Calu3 (cell line): ENCODE results near the gene ZNF774. TPM values are rescaled to one million over a fixed set of nuclear protein-coding genes. Genes with fewer than 3 reads are reported as not detected.
"Not testable (repeated sequence)": the region's sequence is repeated elsewhere in the genome, so short reads cannot be mapped to it uniquely, and the experiment has no call there.

ENCODE experiments used
- BruUV-seq: library from RNA; stranded (reverse); fragments of 400-500 nt; replicated peaks from 2 replicates; lab custom pipeline; 2021; lab: Mats Ljungman, UMichigan
- CTCF ChIA-PET: fragments of 300-600 bp; sonication (Branson Sonifier 250); formaldehyde crosslinking; loops from one replicate; lab custom pipeline; 2022; ENCODE audit warnings: antibody characterized with exemption; lab: Charles Lee
- DNase-seq: peaks from one replicate; pipeline ENCODE4 v3.0.0; 2022
- H3K27ac Mint-ChIP-seq: one replicate; pipeline ENCODE4 v1.8.0; 2022; ENCODE audit warnings: mixed read lengths; ENCODE audit not compliant: unreplicated experiment
- H3K27me3 Mint-ChIP-seq: one replicate; pipeline ENCODE4 v1.8.0; 2022; ENCODE audit warnings: mixed read lengths; ENCODE audit not compliant: unreplicated experiment
- H3K36me3 Mint-ChIP-seq: one replicate; pipeline ENCODE4 v1.8.0; 2022; ENCODE audit warnings: mild to moderate bottlenecking, moderate library complexity, mixed read lengths; ENCODE audit not compliant: insufficient read depth, unreplicated experiment
- H3K4me1 Mint-ChIP-seq: one replicate; pipeline ENCODE4 v1.8.0; 2022; ENCODE audit warnings: mild to moderate bottlenecking, low read depth, mixed read lengths; ENCODE audit not compliant: unreplicated experiment
- H3K4me3 Mint-ChIP-seq: one replicate; pipeline ENCODE4 v1.8.0; 2022; ENCODE audit warnings: mild to moderate bottlenecking, low read depth, moderate library complexity, mixed read lengths; ENCODE audit not compliant: unreplicated experiment
- H3K9me3 Mint-ChIP-seq: one replicate; pipeline ENCODE4 v1.8.0; 2022; ENCODE audit warnings: low read depth, mixed read lengths; ENCODE audit not compliant: unreplicated experiment
- CTCF ChIP-seq: fragments of 200-600 bp; IDR thresholded peaks from one replicate; pipeline ENCODE4 v1.8.0; 2022; ENCODE audit warnings: antibody characterized with exemption; ENCODE audit not compliant: unreplicated experiment
- intact Hi-C: fragments of 100-400 bp; cut with micrococcal nuclease; formaldehyde crosslinking; loops from one replicate; pipeline ENCODE4 v1.10.0; 2022; ENCODE audit not compliant: unreplicated experiment
- total RNA-seq: library from RNA; stranded (reverse); gene quantifications from 2 replicates; pipeline ENCODE4 v1.2.3, GENCODE V29; 2022

The ZNF774 gene
- total RNA-seq, 1 experiment from 2014 or later, result 6.2 TPM

- Mint-ChIP-seq H3K36me3 (peaks cover 21% of the 10 kb centered on the region), H3K4me3 (no peak overlapping the region), H3K9me3 (peaks cover 2% of the 10 kb centered on the region), H3K4me1 (peaks cover 63% of the 10 kb centered on the region), H3K27me3 (no peaks in the 10 kb centered on the region), H3K27ac (no peak overlapping the region)
- CTCF ChIA-PET, result no interaction called here
- DNase-seq, result no peak
- no TSS peak for BruUV-seq
- intact Hi-C loops, result no loop called here
- no peak for TF ChIP-seq CTCF
Observed at GRCh38 chr15:90405055-90405607, 53.0 kb downstream of the ZNF774 start.

- BruUV-seq, result no TSS peak
- no peak for DNase-seq
- CTCF ChIA-PET, result interaction anchor here (1.0 to 1.7 kb wide), 3 partner anchors 12 to 19 kb away, joined by 4 to 13 read pairs (median 5); partner anchors contain the start of gene IQGAP1
- Mint-ChIP-seq H3K4me3 (peak overlapping the region; percentile 2), H3K27ac (peak overlapping the region; percentile 24), H3K9me3 (peaks cover 2% of the 10 kb centered on the region), H3K36me3 (peaks cover 17% of the 10 kb centered on the region), H3K4me1 (peaks cover 56% of the 10 kb centered on the region), H3K27me3 (no peaks in the 10 kb centered on the region)
- no peak for TF ChIP-seq CTCF
- intact Hi-C loops, result no loop called here
Observed at GRCh38 chr15:90407336-90407735, 55.3 kb downstream of the ZNF774 start.

GRCh38 chr15:90407871-90408317 is 55.8 kb downstream of the ZNF774 start:
- no peak for TF ChIP-seq CTCF
- Mint-ChIP-seq H3K27ac (peak overlapping the region; percentile 24), H3K9me3 (peaks cover 2% of the 10 kb centered on the region), H3K36me3 (peaks cover 19% of the 10 kb centered on the region), H3K4me1 (peaks cover 56% of the 10 kb centered on the region), H3K4me3 (peak overlapping the region; percentile 2), H3K27me3 (no peaks in the 10 kb centered on the region)
- intact Hi-C loops, result no loop called here
- no TSS peak for BruUV-seq
- CTCF ChIA-PET, result interaction anchor here (1.0 to 1.7 kb wide), 3 partner anchors 12 to 20 kb away, joined by 4 to 13 read pairs (median 5); partner anchors contain the start of gene IQGAP1
- no peak for DNase-seq

- Mint-ChIP-seq H3K4me1 (peaks cover 64% of the 10 kb centered on the region), H3K36me3 (peaks cover 24% of the 10 kb centered on the region), H3K27ac (no peak overlapping the region), H3K9me3 (peaks cover 2% of the 10 kb centered on the region), H3K4me3 (no peak overlapping the region), H3K27me3 (no peaks in the 10 kb centered on the region)
- no TSS peak for BruUV-seq
- no peak for TF ChIP-seq CTCF
- intact Hi-C loops, result no loop called here
- CTCF ChIA-PET, result interaction anchor here (0.7 to 1.7 kb wide), 2 partner anchors 11 to 35 kb away, joined by 5 read pairs; no protein-coding TSS in a partner anchor
- no peak for DNase-seq
Observed at GRCh38 chr15:90408657-90409056, 56.6 kb downstream of the ZNF774 start.

GRCh38 chr15:90409587-90409986 is 57.5 kb downstream of the ZNF774 start:
- peak overlapping the region; percentile 2 for H3K27ac Mint-ChIP-seq
- H3K27me3 Mint-ChIP-seq, intact Hi-C loops, H3K4me3 Mint-ChIP-seq, H3K9me3 Mint-ChIP-seq, DNase-seq, CTCF ChIA-PET, BruUV-seq: not testable (repeated sequence)
- peaks cover 67% of the 10 kb centered on the region for H3K4me1 Mint-ChIP-seq
- H3K36me3 Mint-ChIP-seq, result peaks cover 24% of the 10 kb centered on the region

- Mint-ChIP-seq H3K4me1 (peaks cover 74% of the 10 kb centered on the region), H3K36me3 (peaks cover 24% of the 10 kb centered on the region)
- intact Hi-C loops, result loop anchor here (5.0 kb wide), 1 partner anchor 73 kb away; no protein-coding TSS in a partner anchor
- CTCF ChIA-PET, DNase-seq, BruUV-seq, H3K27ac Mint-ChIP-seq, H3K4me3 Mint-ChIP-seq, H3K9me3 Mint-ChIP-seq, H3K27me3 Mint-ChIP-seq: not testable (repeated sequence)
Observed at GRCh38 chr15:90410316-90410715, 58.2 kb downstream of the ZNF774 start.
